Ovary (tissue), 9 donors: ENCODE results near the gene CPPED1. TPM values are rescaled to one million over a fixed set of nuclear protein-coding genes. Genes with fewer than 3 reads are reported as not detected.
"Not testable (repeated sequence)": the region's sequence is repeated elsewhere in the genome, so short reads cannot be mapped to it uniquely, and the experiment has no call there.

ENCODE experiments used
- DNase-seq, 5 donors: peaks; one replicate each; pipeline ENCODE4 v3.0.0-alpha.2; 2019 to 2020
- H3K27ac ChIP-seq, 2 donors: fragments of 200-600 bp; one replicate each; pipeline versions ENCODE4 v1.5.1 to v1.8.0; 2019 to 2022
- H3K27me3 ChIP-seq: fragments of 200-600 bp; one replicate; pipeline ENCODE4 v1.8.0; 2022
- H3K36me3 ChIP-seq: fragments of 200-600 bp; sonication (generic); one replicate; pipeline ENCODE4 v1.5.1; 2019
- H3K4me1 ChIP-seq: one replicate; pipeline ENCODE4 v1.8.1; 2013; ENCODE audit warnings: mild to moderate bottlenecking, moderate library complexity; ENCODE audit not compliant: insufficient read depth
- H3K4me3 ChIP-seq: fragments of 200-600 bp; sonication (generic); one replicate; pipeline ENCODE4 v1.5.1; 2017
- H3K9me3 ChIP-seq, 2 donors: fragments of 200-600 bp in 1 of 2; sonication (generic) in 1 of 2; one replicate each; pipeline versions ENCODE4 v1.5.1 to v1.8.1; 2013 to 2019; ENCODE audit warnings: mild to moderate bottlenecking in 1 of 2, moderate library complexity in 1 of 2
- EP300 ChIP-seq: sonication (generic); formaldehyde crosslinking; IDR thresholded peaks from one replicate; pipeline ENCODE4 v1.6.1; 2017; ENCODE audit warnings: antibody characterized with exemption
- POLR2A ChIP-seq: fragments of 450-650 bp; IDR thresholded peaks from one replicate; pipeline ENCODE4 v1.6.1; 2017; ENCODE audit warnings: antibody characterized with exemption, mild to moderate bottlenecking, moderate library complexity
- WGBS, 3 donors: extraction: QIAGEN DNeasy Blood & Tissue Kit in 1 of 3; methylation state at CpG; one replicate each; pipeline versions ENCODE4 v1.1.5 to v1.1.7; 2013 to 2017; 5-methylcytosine and 5-hydroxymethylcytosine counted together
- intact Hi-C, 4 donors: fragments of 100-400 bp; cut with DNase I; formaldehyde crosslinking; loops; one replicate each; pipeline versions ENCODE4 v1.11.0 to v1.15.1; 2022 to 2023
- polyA plus RNA-seq, 2 donors: library from polyadenylated mRNA; stranded (reverse); fragments of 200-250 nt in 1 of 2; fragments of 350-450 nt in 1 of 2; fragmentation: Illumina TruSeq in 1 of 2; extraction: RNeasy Lipid Tissue Mini Kit (QIAGEN cat#74804) in 1 of 2; gene quantifications; one replicate each; pipeline ENCODE4 v1.2.3, GENCODE V29; 2013 to 2014
- total RNA-seq, 7 donors: library from RNA; depleted of rRNA in 2 of 7; stranded (reverse); fragments of >200 nt in 2 of 7; fragmentation: NEBNext Ultra II Directional in 3 of 7; extraction: Animal tissue kit (Norgen Biotek cat#: 25700) in 3 of 7; gene quantifications; one replicate each; pipeline versions ENCODE4 v1.1.0 to v1.2.4, GENCODE V29; 2016 to 2023
- TF ChIP-seq, protein P1 (sequence below), 3 donors: fragments of 450-650 bp in 2 of 3; fragments of 200-600 bp in 1 of 3; IDR thresholded peaks; one replicate each; pipeline versions ENCODE4 v1.5.1 to v1.8.0; 2016 to 2022; ENCODE audit warnings: antibody characterized with exemption in 3 of 3, mild to moderate bottlenecking in 1 of 3
- donor health status: DM: no; HTN: no; CAD: no; lungs with moderate emphysema.
- donor health status: DM: no; HTN: no; CAD: no.
- donor health status: Bipolar disorder and iron deficiency.
- donor health status: DM: yes; HTN: yes; CAD: no.
- donor health status: DM: no; HTN: no; CAD: no.
- donor health status: DM: yes; HTN: yes; CAD: no.

CPPED1 gene
- total and polyA plus RNA-seq, 9 donors: 6.0 to 23.3 (median 13.0) TPM

DNA sequence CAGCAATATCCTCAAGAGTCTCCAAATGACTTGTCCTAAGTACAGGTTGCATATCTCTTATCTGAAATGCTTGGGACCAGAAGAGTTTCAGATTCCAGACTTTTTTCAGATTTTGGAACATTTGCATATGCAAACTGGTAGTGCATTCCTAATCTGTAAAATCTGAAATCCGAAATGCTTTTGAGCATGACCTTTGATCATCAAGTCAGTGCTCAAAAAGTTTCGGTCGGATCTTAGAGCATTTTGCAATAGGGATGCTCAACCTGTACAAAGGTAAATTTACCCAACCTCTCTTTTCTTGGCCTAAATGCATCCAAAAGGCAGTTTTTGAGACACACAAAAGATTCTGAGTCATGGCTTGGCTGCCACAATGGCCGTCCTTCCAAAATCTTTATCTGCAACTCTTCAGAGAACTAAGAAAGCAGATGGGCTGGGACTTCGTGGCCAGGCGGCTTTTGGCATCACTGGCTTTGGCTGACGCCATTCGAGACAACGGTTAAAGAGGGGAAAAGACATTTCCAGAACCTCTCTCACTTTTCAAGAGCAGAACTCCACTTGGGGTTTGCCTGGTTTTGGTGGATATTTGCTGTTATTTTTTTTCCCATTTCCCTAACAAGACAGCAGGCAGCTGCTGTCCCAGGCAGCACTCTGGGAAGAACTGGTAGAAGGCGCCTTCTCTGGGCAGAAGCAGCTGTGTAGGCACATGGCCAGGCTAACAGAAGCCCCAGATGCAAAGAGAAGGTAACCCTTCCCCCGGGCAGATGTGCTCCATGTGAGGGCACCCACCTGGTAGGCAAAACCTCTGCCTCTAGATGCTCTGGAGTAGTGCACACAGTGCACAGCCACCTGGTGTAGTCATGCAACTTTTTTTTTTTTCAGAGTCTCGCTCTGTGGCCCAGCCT lies 8.9 kb downstream of the CPPED1 start:
- H3K4me3 ChIP-seq: no peak overlapping the region
- no peaks in the 10 kb centered on the region for H3K9me3 ChIP-seq
- no peak overlapping the region for H3K27ac ChIP-seq
- peak in 3 of 5 donors; percentile 37 to 57 (median 44) for DNase-seq
- peaks cover 5% of the 10 kb centered on the region for H3K4me1 ChIP-seq
- 45 to 59% (median 52%) methylated on average over 12 of the region's 12 CpGs for WGBS, 3 donors
- no peaks in the 10 kb centered on the region for H3K36me3 ChIP-seq
- H3K27me3 ChIP-seq: no peaks in the 10 kb centered on the region
- intact Hi-C loops: no loop called here
- TF ChIP-seq EP300: no peak
- TF ChIP-seq, protein P1, sequence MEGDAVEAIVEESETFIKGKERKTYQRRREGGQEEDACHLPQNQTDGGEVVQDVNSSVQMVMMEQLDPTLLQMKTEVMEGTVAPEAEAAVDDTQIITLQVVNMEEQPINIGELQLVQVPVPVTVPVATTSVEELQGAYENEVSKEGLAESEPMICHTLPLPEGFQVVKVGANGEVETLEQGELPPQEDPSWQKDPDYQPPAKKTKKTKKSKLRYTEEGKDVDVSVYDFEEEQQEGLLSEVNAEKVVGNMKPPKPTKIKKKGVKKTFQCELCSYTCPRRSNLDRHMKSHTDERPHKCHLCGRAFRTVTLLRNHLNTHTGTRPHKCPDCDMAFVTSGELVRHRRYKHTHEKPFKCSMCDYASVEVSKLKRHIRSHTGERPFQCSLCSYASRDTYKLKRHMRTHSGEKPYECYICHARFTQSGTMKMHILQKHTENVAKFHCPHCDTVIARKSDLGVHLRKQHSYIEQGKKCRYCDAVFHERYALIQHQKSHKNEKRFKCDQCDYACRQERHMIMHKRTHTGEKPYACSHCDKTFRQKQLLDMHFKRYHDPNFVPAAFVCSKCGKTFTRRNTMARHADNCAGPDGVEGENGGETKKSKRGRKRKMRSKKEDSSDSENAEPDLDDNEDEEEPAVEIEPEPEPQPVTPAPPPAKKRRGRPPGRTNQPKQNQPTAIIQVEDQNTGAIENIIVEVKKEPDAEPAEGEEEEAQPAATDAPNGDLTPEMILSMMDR (IDR thresholded peaks at IDR 0.05): no peak
- TF ChIP-seq POLR2A: no peak

GRCh38 chr16:12793865-12794240 lies 9.8 kb downstream of the CPPED1 start:
- Histone ChIP-seq H3K27me3 (no peaks in the 10 kb centered on the region), H3K36me3 (no peaks in the 10 kb centered on the region), H3K4me1 (peaks cover 5% of the 10 kb centered on the region), H3K9me3 (no peaks in the 10 kb centered on the region), H3K4me3 (no peak overlapping the region), H3K27ac (no peak overlapping the region)
- intact Hi-C loops: no loop called here
- DNase-seq: no peak
- no peak for TF ChIP-seq POLR2A
- TF ChIP-seq, protein P1 (IDR thresholded peaks at IDR 0.05): no peak
- no peak for TF ChIP-seq EP300
- WGBS, 3 donors: 48 to 52% (median 50%) methylated on average over 3 of the region's 3 CpGs

DNA sequence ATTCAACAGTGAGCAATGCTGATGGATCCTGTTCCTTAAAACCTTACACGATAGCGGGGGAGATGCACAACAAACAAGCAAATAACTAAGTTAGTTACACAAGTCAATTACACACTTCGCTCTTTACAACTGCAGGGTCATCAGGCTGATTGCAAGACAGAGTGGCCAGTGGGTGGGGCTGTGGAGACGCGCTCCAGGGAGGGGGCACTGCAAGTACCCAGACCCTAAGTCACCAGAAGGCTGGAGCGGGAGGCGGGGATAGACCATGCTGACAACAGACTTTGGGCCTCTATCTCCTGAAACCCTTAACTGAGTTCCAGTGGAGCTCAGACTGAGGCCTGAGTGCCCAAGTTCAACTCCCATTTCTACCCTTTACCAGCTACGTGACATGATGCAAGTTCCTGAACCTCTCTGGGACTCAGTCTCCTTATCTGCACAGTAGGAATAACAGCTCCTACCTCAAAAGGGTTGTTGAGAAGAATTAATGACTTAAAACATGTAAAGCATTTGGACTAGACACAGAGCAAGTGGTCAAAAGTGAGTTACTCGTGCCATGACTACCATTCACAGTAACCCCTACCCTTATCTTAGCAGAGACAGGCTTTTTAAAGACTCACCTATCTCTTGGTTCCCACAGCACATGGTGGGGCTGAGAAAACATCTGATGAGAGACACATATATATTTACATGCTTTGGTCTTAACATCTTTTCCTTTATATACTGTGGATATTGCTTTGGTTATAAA lies 10.4 kb downstream of the CPPED1 start:
- 85 to 88% (median 87%) methylated on average over 9 of the region's 9 CpGs for WGBS, 3 donors
- Histone ChIP-seq H3K9me3 (no peaks in the 10 kb centered on the region), H3K4me1 (peaks cover 5% of the 10 kb centered on the region), H3K36me3 (no peaks in the 10 kb centered on the region), H3K27ac (no peak overlapping the region), H3K27me3 (no peaks in the 10 kb centered on the region), H3K4me3 (no peak overlapping the region)
- no peak for DNase-seq
- TF ChIP-seq POLR2A: no peak
- intact Hi-C loops: no loop called here

GRCh38 chr16:12792528-12792927 lies 11.2 kb downstream of the CPPED1 start:
- H3K27ac ChIP-seq, DNase-seq, H3K4me1 ChIP-seq, H3K36me3 ChIP-seq, H3K9me3 ChIP-seq, H3K4me3 ChIP-seq, intact Hi-C loops, H3K27me3 ChIP-seq: not testable (repeated sequence)
- WGBS, 3 donors: 95 to 99% (median 96%) methylated on average over 5 of the region's 5 CpGs

DNA sequence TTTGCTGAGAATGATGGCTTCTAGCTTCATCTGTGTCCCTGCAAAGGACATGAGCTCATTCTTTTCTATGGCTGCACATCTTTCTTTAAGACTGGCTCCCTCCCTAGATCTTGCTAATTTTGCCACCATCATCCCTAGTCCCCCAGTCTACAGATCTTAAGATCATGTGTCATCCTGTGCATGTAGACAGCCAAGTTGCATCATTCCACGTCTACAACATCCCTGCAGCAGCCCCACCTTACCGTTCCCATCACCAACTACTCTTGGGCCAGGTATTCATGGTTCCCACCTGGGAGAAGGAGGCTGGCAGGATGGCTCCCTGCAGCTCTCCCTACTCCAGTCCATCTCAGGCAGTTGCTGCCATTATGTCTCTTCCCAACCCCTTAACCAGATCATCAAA lies 12.3 kb downstream of the CPPED1 start:
- Histone ChIP-seq H3K4me1 (peaks cover 5% of the 10 kb centered on the region), H3K9me3 (no peaks in the 10 kb centered on the region), H3K27ac (no peak overlapping the region), H3K36me3 (no peaks in the 10 kb centered on the region), H3K27me3 (no peaks in the 10 kb centered on the region), H3K4me3 (no peak overlapping the region)
- TF ChIP-seq POLR2A: no peak
- TF ChIP-seq EP300: no peak
- TF ChIP-seq, protein P1 (IDR thresholded peaks at IDR 0.05): no peak
- no peak for DNase-seq
- intact Hi-C loops: no loop called here
- WGBS, 3 donors: 89 to 96% (median 96%) methylated on average over 2 of the region's 2 CpGs
